Activated CD4-positive, alpha-beta T cell treated with anti-CD3 and anti-CD28 coated beads, Interleukin-2, Interleukin-4, amounts not matched to agents 100 ng/mL and 50 ng/mL, durations not matched to agents 16 hours and 8 hours (primary cell): Measurements from ENCODE around the gene VTI1B.
"Not testable (repeated sequence)": the region's sequence is repeated elsewhere in the genome, so short reads cannot be mapped to it uniquely, and the experiment has no call there.

Experiments
- DNase-seq: peaks from one replicate; pipeline ENCODE4 v3.0.0-alpha.2; 2020; ENCODE audit warnings: low spot score

Gene VTI1B

GRCh38 chr14:67674480-67675218 lies at the start of gene VTI1B:
Gene VTI1B (minus strand): TSS chr14:67674632. CDS start chr14:67674489, 143 bp downstream.
- DNase-seq = peak; percentile 75

- no peak for DNase-seq
Observed at GRCh38 chr14:67722293-67722692, 47.9 kb upstream of the VTI1B start.

- DNase-seq = no peak
Observed at GRCh38 chr14:67721875-67722274, 47.4 kb upstream of the VTI1B start.

GRCh38 chr14:67719866-67720265 lies 45.4 kb upstream of the VTI1B start:
- DNase-seq = no peak

- not testable (repeated sequence) for DNase-seq
Observed at GRCh38 chr14:67719385-67719784, 45.0 kb upstream of the VTI1B start.

- no peak for DNase-seq
Observed at GRCh38 chr14:67718265-67718664, 43.8 kb upstream of the VTI1B start.

- DNase-seq = no peak
Observed at GRCh38 chr14:67717048-67717447, 42.6 kb upstream of the VTI1B start.

GRCh38 chr14:67710209-67710608 lies 35.8 kb upstream of the VTI1B start:
- DNase-seq = no peak

GRCh38 chr14:67709796-67710195 lies 35.4 kb upstream of the VTI1B start:
- not testable (repeated sequence) for DNase-seq

GRCh38 chr14:67709346-67709745 lies 34.9 kb upstream of the VTI1B start:
- not testable (repeated sequence) for DNase-seq

GRCh38 chr14:67705211-67705610 lies 30.8 kb upstream of the VTI1B start:
- no peak for DNase-seq

GRCh38 chr14:67704484-67705089 lies 30.2 kb upstream of the VTI1B start:
- peak; percentile 64 for DNase-seq

GRCh38 chr14:67703997-67704396 lies 29.6 kb upstream of the VTI1B start:
- no peak for DNase-seq

- not testable (repeated sequence) for DNase-seq
Observed at GRCh38 chr14:67701492-67701891, 27.1 kb upstream of the VTI1B start, which contains the start of gene RDH12. Gene RDH12 (plus strand): TSS chr14:67701886. CDS start chr14:67722643, 20,757 bp downstream.

- DNase-seq = no peak
Observed at GRCh38 chr14:67698179-67698578, 23.7 kb upstream of the VTI1B start.

- no peak for DNase-seq
Observed at GRCh38 chr14:67697006-67697405, 22.6 kb upstream of the VTI1B start.

- peak; percentile 93 for DNase-seq
Observed at GRCh38 chr14:67695394-67695949, 21.0 kb upstream of the VTI1B start, which contains the start of gene RDH11. Gene RDH11 (minus strand): TSS chr14:67695764. CDS start chr14:67695703, 61 bp downstream.

GRCh38 chr14:67694791-67695393 lies 20.5 kb upstream of the VTI1B start:
- peak; percentile 91 for DNase-seq

GRCh38 chr14:67690011-67690410 lies 15.6 kb upstream of the VTI1B start:
- no peak for DNase-seq

- no peak for DNase-seq
Observed at GRCh38 chr14:67683842-67684241, 9.4 kb upstream of the VTI1B start.

GRCh38 chr14:67680941-67681340 lies 6.5 kb upstream of the VTI1B start:
- DNase-seq = no peak

- peak; percentile 90 for DNase-seq
Observed at GRCh38 chr14:67680121-67680602, 5.7 kb upstream of the VTI1B start.
